Stimulated activated CD8-positive, alpha-beta memory T cell treated with anti-CD3 and anti-CD28 coated beads, Interleukin-2, amount 100 ng/mL, for 1 hour (primary cell): ENCODE measurements around the gene CDR2L.
"Not testable (repeated sequence)": the region's sequence is repeated elsewhere in the genome, so short reads cannot be mapped to it uniquely, and the experiment has no call there.

Experiments
- DNase-seq, 2 donors: peaks; one replicate each; pipeline ENCODE4 v3.0.0-alpha.2; 2020; ENCODE audit warnings: low read depth in 2 of 2

Gene CDR2L

DNA sequence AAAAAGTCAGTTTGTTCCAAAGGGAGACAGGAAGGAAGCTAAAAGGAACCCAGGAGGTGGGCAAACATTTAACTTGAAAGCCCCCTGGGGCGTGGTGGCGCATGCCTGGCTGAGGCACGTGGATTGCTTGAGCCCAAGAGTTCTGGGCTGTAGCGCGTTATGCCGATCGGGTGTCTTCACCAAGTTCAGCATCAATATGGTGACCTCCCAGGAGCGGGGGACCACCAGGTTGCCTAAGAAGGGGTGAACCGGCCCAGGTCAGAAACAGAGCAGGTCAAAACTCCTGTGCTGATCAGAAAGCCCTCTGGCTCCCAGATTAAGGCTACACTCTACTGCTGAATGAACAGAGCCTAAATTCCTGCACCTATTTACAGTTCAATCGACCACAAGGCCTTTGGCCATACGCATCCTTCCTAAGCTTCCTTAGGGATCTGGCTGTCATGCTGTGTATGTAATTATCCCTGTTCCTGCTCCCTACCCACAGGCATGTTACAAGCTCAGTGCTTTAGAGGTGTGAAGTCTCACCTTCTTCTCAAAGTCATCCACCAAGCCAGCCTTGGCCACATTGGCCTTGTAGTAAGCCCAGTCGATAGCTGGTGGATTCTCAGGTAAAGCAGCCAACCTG, 54.3 kb downstream of the CDR2L start:
- no peak for DNase-seq

DNA sequence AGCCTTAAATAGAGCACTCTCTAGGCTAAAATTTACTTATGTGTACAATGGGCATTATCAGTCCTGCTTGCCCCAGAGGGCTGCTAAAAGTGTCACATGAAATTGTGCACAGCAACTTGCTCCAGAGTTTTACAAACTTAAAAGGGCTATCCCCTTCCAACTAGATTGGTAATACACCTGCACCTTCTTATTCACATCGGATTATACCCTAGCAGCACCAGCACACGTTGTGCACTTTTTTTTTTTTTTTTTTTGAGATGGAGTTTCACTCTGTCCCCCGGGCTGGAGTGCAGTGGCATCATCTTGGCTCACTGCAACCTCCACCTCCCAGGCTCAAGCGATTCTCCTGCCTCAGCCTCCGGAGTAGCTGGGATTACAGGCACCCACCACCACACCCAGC, 56.4 kb downstream of the CDR2L start:
- DNase-seq = not testable (repeated sequence)

DNA sequence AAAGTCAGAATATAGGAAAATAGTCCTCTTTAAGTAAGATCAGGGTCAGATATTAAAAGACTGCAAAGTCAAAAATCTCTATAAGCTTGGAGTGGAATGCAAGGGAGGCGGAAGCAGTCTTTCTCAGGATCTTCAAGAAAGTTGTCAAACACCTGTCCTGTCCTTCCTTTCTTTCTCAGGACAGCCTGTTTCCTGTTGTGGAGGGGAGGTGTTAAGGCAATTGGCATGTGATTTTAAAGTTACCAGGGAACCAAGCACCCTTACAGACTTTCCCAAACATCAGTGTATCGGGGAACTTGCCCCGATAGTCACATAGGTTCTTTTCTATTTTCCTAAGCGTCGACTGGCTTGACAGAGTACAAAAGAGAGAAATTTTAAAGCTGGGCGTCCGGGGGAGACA, 57.3 kb downstream of the CDR2L start:
- no peak for DNase-seq

DNA sequence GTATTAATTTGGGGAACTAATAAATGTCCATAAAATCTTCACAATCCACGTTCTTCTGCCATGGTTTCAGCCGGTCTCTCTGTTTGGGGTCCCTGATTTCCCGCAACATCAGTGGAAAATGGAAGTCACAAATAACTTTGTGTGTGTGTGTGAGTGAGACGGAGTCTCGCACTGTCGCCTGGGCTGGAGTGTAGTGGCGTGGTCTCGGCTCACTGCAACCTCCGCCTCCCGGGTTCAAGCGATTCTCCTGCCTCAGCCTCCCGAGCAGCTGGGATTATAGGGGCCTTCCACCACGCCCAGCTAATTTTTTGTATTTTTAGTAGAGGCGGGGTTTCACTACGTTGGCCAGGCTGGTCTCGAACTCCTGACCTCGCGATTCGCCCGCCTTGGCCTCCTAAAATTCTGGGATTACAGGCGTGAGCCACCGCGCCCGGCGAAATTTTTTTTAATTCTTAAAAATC, 58.5 kb downstream of the CDR2L start:
- not testable (repeated sequence) for DNase-seq

DNA sequence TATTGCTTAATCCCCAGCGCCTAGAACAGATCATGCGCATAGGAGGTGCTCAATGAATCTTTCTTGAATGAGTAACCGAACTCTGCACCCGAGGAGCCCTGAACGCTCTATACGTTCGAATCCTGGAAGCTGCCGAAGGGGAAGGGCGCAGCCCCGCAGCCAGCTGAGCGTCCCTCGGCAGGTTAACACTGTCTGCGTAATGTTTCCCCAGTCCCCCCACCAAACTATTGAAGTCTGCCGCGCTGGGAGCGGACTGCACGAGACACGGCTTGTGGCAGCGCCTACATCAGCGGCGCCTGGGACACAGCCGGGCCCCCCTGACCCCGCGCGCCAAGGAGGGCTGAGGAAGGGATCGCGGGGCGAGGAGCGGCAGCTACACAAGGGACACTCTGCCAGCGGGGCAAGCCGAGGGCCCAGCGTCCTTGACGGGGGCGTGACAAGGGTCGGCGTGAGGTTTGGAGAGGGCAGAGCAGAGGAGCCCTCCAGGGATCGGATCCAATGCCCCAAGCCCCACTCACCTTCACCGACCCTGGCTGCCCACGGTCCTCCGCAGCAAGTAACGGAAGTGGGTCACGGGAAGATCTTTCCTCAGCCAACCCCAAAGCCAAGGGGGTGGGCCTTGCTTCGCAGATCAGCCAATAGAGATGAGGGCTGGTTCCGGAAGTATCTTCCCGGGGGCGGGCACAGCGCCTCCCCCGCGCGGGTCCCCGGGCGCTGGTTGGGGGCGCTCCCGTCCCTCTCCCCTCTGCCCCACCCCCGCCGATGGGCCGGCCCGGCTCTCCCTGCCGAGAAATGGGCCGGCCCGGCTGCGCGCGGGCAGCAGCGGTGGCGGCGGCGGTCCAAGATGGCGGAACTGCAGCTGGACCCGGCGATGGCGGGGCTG, 59.2 kb downstream of the CDR2L start, which contains the start of the genes ATP5PD and KCTD2:
ATP5PD (minus strand) TSS at position 563 of the 883 bp plus-strand sequence. CDS start 4,319 bp downstream, outside the sequence.
KCTD2 (plus strand) TSS at position 819 of the 883 bp plus-strand sequence; CDS start at position 845, 26 bp downstream.
- DNase-seq = peak; percentile 87 to 89

DNA sequence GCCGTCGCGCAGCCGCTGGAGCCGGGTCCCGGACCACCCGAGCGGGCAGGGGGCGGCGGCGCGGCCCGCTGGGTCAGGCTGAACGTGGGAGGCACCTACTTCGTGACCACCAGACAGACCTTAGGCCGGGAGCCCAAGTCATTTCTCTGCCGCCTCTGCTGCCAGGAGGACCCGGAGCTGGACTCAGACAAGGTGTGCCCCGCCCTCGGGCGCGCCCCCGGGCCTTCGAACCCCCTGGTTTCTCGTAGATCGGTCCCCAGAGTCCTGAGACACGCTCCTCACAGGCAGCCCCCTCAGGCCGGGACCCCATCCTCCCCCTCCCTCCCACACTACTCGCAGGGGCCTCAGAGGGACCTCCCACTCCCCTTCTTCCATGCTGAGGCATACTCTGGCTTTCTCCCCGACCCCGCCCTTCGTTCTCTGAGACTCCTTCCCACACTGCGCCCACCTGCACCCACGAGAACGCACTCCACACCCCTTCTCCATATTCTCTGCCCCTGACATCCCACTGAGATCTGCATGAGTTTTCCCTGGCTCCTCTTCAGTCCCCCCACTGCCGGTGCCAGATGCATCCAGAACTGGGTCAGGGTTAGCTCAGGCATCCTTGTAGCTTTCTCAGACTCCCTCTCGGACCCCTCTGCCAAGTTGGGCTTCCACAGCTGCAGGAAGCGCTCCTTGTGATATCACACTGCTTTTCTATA, 60.1 kb downstream of the CDR2L start:
- no peak for DNase-seq

DNA sequence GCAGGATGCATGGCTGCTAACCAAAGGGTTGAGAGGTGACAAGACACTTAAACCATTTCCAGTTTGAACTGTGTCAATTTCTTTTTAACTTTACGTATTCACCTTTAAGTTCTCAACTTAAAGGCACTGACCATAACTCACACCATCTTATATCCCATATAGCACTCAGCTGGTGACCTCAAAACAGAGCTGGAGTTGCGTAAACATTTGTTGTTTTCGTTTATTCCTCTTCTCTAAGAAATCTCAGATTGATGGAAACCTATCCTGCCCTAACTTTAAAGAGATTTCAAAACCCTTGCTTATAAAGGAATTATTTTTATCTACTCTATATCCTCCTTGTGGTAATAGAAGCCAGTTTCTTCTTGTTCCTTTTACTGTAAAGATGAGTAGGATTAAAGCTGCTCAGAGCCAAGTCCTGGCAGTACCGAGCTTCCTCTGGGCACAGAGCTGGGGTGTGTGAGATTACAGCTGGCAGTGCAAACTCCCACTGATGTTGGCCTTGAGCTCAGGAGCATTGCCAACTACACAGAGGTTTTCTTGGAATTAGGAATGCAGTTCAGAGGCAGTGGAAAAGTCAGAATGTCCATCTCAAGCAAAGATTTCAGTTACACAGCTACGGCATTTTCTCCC, 60.9 kb downstream of the CDR2L start:
- DNase-seq = no peak

DNA sequence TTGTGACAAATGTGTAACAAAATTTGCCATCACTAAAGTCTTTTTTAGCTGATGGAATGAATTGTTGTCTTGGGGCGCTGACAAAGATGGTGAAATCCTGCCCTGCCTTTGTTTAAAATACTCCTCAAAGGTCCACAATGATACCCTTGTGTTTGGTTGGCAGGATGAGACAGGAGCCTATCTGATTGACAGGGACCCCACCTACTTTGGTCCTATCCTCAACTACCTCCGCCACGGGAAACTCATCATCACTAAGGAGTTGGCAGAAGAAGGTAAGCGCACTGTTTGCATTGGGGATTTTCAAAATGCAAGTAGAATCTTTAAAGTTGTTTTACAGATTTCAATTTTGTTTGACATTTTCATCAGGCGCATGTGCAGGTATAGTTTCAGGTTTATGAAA, 61.6 kb downstream of the CDR2L start:
- DNase-seq = no peak

DNA sequence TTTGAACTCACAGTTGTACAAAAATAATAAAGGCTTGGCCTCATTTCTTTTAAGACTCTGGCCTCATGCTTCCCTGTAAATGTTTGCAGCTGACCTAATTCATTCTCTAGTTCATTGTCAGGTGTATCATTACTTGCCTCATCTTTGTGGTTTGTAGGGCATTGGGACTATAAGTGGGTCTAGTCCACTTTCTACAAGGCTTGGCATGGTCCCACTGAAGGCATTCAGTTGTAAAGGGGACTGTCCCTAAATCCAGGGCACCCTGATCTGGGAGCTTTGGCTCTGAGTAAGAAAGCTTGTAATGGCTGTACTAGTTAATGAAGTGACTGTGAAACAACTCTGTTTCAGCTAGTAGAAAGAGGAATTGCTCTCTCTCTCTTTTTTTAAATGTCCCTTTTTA, 62.3 kb downstream of the CDR2L start:
- no peak for DNase-seq

DNA sequence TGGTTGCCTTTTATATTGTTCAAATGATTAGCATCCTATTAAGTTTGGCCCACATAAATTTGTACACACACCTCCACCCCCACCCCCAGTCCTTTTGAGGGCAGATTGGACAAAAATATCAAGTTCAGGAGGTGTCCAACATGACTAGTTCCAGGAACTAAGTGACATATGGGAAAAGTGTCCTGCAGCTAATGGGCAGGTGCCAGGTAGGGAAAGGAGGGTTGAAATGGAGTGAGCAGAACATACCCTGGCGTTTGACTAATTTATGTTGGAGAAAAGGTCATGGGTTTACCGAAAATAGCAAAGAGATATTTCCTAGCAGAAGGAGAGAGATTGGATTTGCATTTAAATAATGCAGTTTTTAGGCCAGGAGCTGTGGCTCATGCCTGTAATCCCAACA, 64.5 kb downstream of the CDR2L start:
- no peak for DNase-seq
